ENCODE data around the gene SLC22A12.

The SLC22A12 gene

GRCh38 chr11:64649291-64649697 lies 58.3 kb downstream of the SLC22A12 start:
- DNase-seq (ENCODE audit: low spot score): peak; percentile 77

- peak; percentile 76 for DNase-seq (ENCODE audit: low spot score)
Observed at GRCh38 chr11:64650923-64651523, 60.0 kb downstream of the SLC22A12 start.

Measured in cerebellar cortex (tissue), 1 donor.